ENCODE data around the gene DUX4. TPM values are rescaled to one million over a fixed set of nuclear protein-coding genes. Genes with fewer than 3 reads are reported as not detected.
"Not testable (repeated sequence)": the region's sequence is repeated elsewhere in the genome, so short reads cannot be mapped to it uniquely, and the experiment has no call there.

DUX4 gene
- under 1 TPM in 1 of 3 donors, not detected in 2; 0.26 TPM for total RNA-seq

DNA sequence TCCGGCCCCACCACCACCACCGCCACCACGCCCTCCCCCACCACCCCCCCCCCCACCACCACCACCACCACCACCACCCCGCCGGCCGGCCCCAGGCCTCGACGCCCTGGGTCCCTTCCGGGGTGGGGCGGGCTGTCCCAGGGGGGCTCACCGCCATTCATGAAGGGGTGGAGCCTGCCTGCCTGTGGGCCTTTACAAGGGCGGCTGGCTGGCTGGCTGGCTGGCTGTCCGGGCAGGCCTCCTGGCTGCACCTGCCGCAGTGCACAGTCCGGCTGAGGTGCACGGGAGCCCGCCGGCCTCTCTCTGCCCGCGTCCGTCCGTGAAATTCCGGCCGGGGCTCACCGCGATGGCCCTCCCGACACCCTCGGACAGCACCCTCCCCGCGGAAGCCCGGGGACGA lies at the start of gene DUX4:
DUX4 (plus strand) TSS at position 347 of the 400 bp plus-strand sequence; CDS start at position 347, 0 bp downstream.
- H3K27me3 Mint-ChIP-seq (ENCODE audit: low read depth); H3K4me1 Mint-ChIP-seq (ENCODE audit: low read depth); H3K36me3 Mint-ChIP-seq (ENCODE audit: insufficient read depth); H3K4me3 Mint-ChIP-seq; ATAC-seq; DNase-seq; H3K9me3 Mint-ChIP-seq: not testable (repeated sequence)

- ATAC-seq; H3K9me3 Mint-ChIP-seq; H3K4me3 Mint-ChIP-seq; H3K4me1 Mint-ChIP-seq (ENCODE audit: low read depth); DNase-seq; H3K36me3 Mint-ChIP-seq (ENCODE audit: insufficient read depth); H3K27me3 Mint-ChIP-seq (ENCODE audit: low read depth): not testable (repeated sequence)
These were observed 1.9 kb downstream of the DUX4 start for GRCh38 chr4:190175436-190175835.

- DNase-seq; H3K4me3 Mint-ChIP-seq; H3K36me3 Mint-ChIP-seq (ENCODE audit: insufficient read depth); H3K4me1 Mint-ChIP-seq (ENCODE audit: low read depth); H3K27me3 Mint-ChIP-seq (ENCODE audit: low read depth); H3K9me3 Mint-ChIP-seq: not testable (repeated sequence)
- ATAC-seq: peak; percentile 36 to 47
These were observed 4.4 kb downstream of the DUX4 start for GRCh38 chr4:190177727-190178605.

- not testable (repeated sequence) for H3K4me1 Mint-ChIP-seq (ENCODE audit: low read depth); H3K36me3 Mint-ChIP-seq (ENCODE audit: insufficient read depth); DNase-seq; H3K27me3 Mint-ChIP-seq (ENCODE audit: low read depth); H3K9me3 Mint-ChIP-seq; H3K4me3 Mint-ChIP-seq
- peak in 1 of 2 donors; percentile 36 for ATAC-seq
These were observed 5.0 kb downstream of the DUX4 start for GRCh38 chr4:190178606-190178990.

- H3K27me3 Mint-ChIP-seq (ENCODE audit: low read depth); DNase-seq; H3K4me1 Mint-ChIP-seq (ENCODE audit: low read depth); H3K9me3 Mint-ChIP-seq; H3K36me3 Mint-ChIP-seq (ENCODE audit: insufficient read depth); H3K4me3 Mint-ChIP-seq: not testable (repeated sequence)
- ATAC-seq: peak; percentile 59 to 62
These were observed 5.6 kb downstream of the DUX4 start for GRCh38 chr4:190179030-190179739.

DNA sequence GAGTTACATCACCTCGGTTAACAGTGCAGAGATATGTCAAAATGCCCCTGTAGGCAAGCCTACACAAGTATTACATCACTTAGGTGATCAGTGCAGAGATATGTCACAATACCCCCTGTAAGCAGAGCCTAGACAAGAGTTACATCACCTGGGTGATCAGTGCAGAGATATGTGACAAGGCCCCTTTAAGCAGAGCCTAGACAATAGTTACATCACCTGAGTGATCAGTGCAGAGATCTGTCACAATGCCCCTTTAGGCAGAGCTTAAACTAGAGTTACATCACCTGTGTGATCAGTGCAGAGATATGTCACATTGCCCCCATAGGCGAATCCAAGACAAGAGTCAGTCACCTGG lies 6.1 kb downstream of the DUX4 start:
- DNase-seq; H3K4me3 Mint-ChIP-seq; H3K9me3 Mint-ChIP-seq; H3K36me3 Mint-ChIP-seq (ENCODE audit: insufficient read depth); H3K27me3 Mint-ChIP-seq (ENCODE audit: low read depth); H3K4me1 Mint-ChIP-seq (ENCODE audit: low read depth): not testable (repeated sequence)
- peak; percentile 18 to 38 for ATAC-seq

- not testable (repeated sequence) for H3K36me3 Mint-ChIP-seq (ENCODE audit: insufficient read depth); H3K4me1 Mint-ChIP-seq (ENCODE audit: low read depth); ATAC-seq; H3K27me3 Mint-ChIP-seq (ENCODE audit: low read depth); H3K9me3 Mint-ChIP-seq; H3K4me3 Mint-ChIP-seq; DNase-seq
These were observed 7.4 kb downstream of the DUX4 start for GRCh38 chr4:190180947-190181346.

GRCh38 chr4:190181481-190182100 lies 8.0 kb downstream of the DUX4 start:
- not testable (repeated sequence) for H3K4me3 Mint-ChIP-seq; ATAC-seq; H3K9me3 Mint-ChIP-seq; H3K4me1 Mint-ChIP-seq (ENCODE audit: low read depth); H3K36me3 Mint-ChIP-seq (ENCODE audit: insufficient read depth); H3K27me3 Mint-ChIP-seq (ENCODE audit: low read depth)
- DNase-seq: peak; percentile 17

DNA sequence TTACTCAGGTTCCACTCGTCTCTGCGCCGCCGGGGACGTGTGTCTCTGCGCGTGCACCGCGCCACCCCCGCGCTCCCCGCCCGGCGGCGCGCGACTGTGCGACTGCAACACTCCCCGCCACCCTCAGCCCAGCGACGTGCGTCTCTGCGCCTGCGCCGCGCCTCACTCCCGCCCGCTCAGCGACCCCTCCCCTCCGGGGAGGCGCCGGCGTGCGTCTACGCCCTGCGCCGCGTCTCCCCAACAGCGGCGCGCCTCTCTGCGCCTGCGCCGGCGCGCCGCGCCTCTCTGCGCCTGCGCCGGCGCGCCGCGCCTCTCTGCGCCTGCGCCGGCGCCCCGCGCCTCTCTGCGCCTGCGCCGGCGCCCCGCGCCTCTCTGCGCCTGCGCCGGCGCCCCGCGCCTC lies 29.9 kb downstream of the DUX4 start:
- not testable (repeated sequence) for H3K4me1 Mint-ChIP-seq (ENCODE audit: low read depth); H3K4me3 Mint-ChIP-seq; DNase-seq; H3K36me3 Mint-ChIP-seq (ENCODE audit: insufficient read depth); H3K27me3 Mint-ChIP-seq (ENCODE audit: low read depth); ATAC-seq; H3K9me3 Mint-ChIP-seq

Other genes with a start within 250 kb of the DUX4 start
- 10 to 100 TPM; 53.8 to 56.5 (median 55.7) TPM for gene FRG1, start 232.9 kb upstream of the DUX4 start, total RNA-seq
- not detected for gene FRG2, start 146.5 kb upstream of the DUX4 start, total RNA-seq
- under 1 TPM in 1 of 3 donors, not detected in 2; 0.08 TPM for gene DBET, start 109.3 kb upstream of the DUX4 start, total RNA-seq

Measured in activated T-cell treated with anti-CD3 and anti-CD28 coated beads, Interleukin-2, amount 50 U/mL, for 4 hours (primary cell).